OCI-LY7 (cell line): ENCODE measurements around the gene CACNA1H.

Experiments used
- EZH2phosphoT487 ChIP-seq: fragments of 200-600 bp; sonication (generic); IDR thresholded peaks from 2 replicates; pipeline ENCODE4 v1.6.1; 2018; ENCODE audit warnings: low read depth, borderline replicate concordance, mild to moderate bottlenecking, mixed run types, antibody characterized with exemption, low read length, moderate library complexity, mixed read lengths
- TF ChIP-seq, protein P1 (sequence below): fragments of 200-600 bp; sonication (generic); conservative IDR thresholded peaks from 2 replicates; pipeline ENCODE4 v1.5.1; 2014; ENCODE audit warnings: mild to moderate bottlenecking, antibody characterized with exemption, low read length, moderate library complexity, mixed read lengths

DNA sequence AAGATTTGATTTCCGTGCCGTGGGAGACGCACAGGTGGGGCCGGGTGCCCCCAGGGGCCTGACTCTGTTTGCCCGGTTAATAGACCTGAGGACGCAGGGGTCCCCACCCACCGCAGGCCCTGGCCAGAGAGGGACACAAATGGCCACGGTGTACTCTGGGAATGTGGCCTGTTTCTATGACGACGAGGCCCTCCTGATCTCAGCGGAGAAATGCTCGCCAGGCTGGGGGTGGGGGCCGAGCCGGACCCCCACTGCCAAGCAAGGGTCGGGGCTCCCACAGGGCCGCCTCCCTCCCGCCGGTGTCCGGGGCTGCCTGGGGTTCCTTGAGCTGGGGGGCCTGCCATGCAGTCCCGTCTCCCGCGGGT lies 32.3 kb upstream of the CACNA1H start:
- TF ChIP-seq, protein P1, sequence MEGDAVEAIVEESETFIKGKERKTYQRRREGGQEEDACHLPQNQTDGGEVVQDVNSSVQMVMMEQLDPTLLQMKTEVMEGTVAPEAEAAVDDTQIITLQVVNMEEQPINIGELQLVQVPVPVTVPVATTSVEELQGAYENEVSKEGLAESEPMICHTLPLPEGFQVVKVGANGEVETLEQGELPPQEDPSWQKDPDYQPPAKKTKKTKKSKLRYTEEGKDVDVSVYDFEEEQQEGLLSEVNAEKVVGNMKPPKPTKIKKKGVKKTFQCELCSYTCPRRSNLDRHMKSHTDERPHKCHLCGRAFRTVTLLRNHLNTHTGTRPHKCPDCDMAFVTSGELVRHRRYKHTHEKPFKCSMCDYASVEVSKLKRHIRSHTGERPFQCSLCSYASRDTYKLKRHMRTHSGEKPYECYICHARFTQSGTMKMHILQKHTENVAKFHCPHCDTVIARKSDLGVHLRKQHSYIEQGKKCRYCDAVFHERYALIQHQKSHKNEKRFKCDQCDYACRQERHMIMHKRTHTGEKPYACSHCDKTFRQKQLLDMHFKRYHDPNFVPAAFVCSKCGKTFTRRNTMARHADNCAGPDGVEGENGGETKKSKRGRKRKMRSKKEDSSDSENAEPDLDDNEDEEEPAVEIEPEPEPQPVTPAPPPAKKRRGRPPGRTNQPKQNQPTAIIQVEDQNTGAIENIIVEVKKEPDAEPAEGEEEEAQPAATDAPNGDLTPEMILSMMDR, result no peak
- no peak for TF ChIP-seq EZH2phosphoT487
